Fibroblast of pulmonary artery (primary cell): ENCODE data around the gene GFRA1.

Experiments
- DNase-seq: peaks from one replicate; pipeline ENCODE4 v3.0.0-alpha.2; 2010; ENCODE audit warnings: low read depth
- H3K4me3 ChIP-seq: replicated peaks from 2 replicates; pipeline ENCODE4 v1.5.1; 2011; ENCODE audit warnings: low read depth, mild to moderate bottlenecking, control low read depth, low read length, moderate library complexity
- CTCF ChIP-seq: IDR thresholded peaks from 2 replicates; pipeline ENCODE4 v1.5.1; 2011; ENCODE audit warnings: mild to moderate bottlenecking, control low read depth, low read length, inconsistent platforms; ENCODE audit errors: missing control alignments

Gene GFRA1

GRCh38 chr10:116194061-116194460, 78.9 kb downstream of the GFRA1 start:
- DNase-seq = no peak
- H3K4me3 ChIP-seq = no peak overlapping the region
- no peak for TF ChIP-seq CTCF

- H3K4me3 ChIP-seq = no peak overlapping the region
- TF ChIP-seq CTCF = no peak
- DNase-seq = no peak
These were observed 82.1 kb downstream of the GFRA1 start for GRCh38 chr10:116190883-116191282.

- H3K4me3 ChIP-seq = no peak overlapping the region
- TF ChIP-seq CTCF = no peak
- no peak for DNase-seq
These were observed 86.7 kb downstream of the GFRA1 start for GRCh38 chr10:116186273-116186672.

- no peak overlapping the region for H3K4me3 ChIP-seq
- TF ChIP-seq CTCF = no peak
- DNase-seq = no peak
These were observed 87.7 kb downstream of the GFRA1 start for GRCh38 chr10:116185199-116185867.

GRCh38 chr10:116184512-116184794, 88.6 kb downstream of the GFRA1 start:
- no peak for TF ChIP-seq CTCF
- no peak overlapping the region for H3K4me3 ChIP-seq
- no peak for DNase-seq

- TF ChIP-seq CTCF = no peak
- H3K4me3 ChIP-seq = no peak overlapping the region
- DNase-seq = no peak
These were observed 89.1 kb downstream of the GFRA1 start for GRCh38 chr10:116183733-116184511.

- H3K4me3 ChIP-seq = no peak overlapping the region
- no peak for DNase-seq
- TF ChIP-seq CTCF = no peak
These were observed 90.6 kb downstream of the GFRA1 start for GRCh38 chr10:116182426-116182825.
